RPMI8226 (cell line): ENCODE data around the gene UNC5B.

Experiments used
- DNase-seq: peaks from one replicate; pipeline ENCODE4 v3.0.0-alpha.2; 2015

The UNC5B gene

GRCh38 chr10:71325267-71325666, 112.9 kb downstream of the UNC5B start:
- DNase-seq: no peak

GRCh38 chr10:71326464-71326881, 114.1 kb downstream of the UNC5B start:
- DNase-seq: no peak

- DNase-seq: no peak
These were observed 118.5 kb downstream of the UNC5B start for GRCh38 chr10:71330789-71331404.

GRCh38 chr10:71331736-71332135, 119.4 kb downstream of the UNC5B start:
- DNase-seq: no peak

GRCh38 chr10:71332466-71332865, 120.1 kb downstream of the UNC5B start:
- no peak for DNase-seq

GRCh38 chr10:71333129-71333887, 120.9 kb downstream of the UNC5B start:
- no peak for DNase-seq

- no peak for DNase-seq
These were observed 121.9 kb downstream of the UNC5B start for GRCh38 chr10:71334221-71334791.

GRCh38 chr10:71335173-71335708, 122.9 kb downstream of the UNC5B start:
- DNase-seq: no peak

- DNase-seq: no peak
These were observed 124.3 kb downstream of the UNC5B start for GRCh38 chr10:71336632-71337031.

GRCh38 chr10:71337219-71337701, 124.9 kb downstream of the UNC5B start:
- no peak for DNase-seq

GRCh38 chr10:71338728-71339495, 126.5 kb downstream of the UNC5B start:
- no peak for DNase-seq

- no peak for DNase-seq
These were observed 127.6 kb downstream of the UNC5B start for GRCh38 chr10:71339796-71340589.

GRCh38 chr10:71342573-71343391, 130.4 kb downstream of the UNC5B start:
- DNase-seq: no peak

- DNase-seq: no peak
These were observed 131.0 kb downstream of the UNC5B start for GRCh38 chr10:71343392-71343773.

- no peak for DNase-seq
These were observed 132.0 kb downstream of the UNC5B start for GRCh38 chr10:71344154-71344925.

- DNase-seq: no peak
These were observed 132.7 kb downstream of the UNC5B start for GRCh38 chr10:71344993-71345480.

- no peak for DNase-seq
These were observed 133.3 kb downstream of the UNC5B start for GRCh38 chr10:71345694-71346093.

GRCh38 chr10:71346731-71347130, 134.4 kb downstream of the UNC5B start:
- DNase-seq: no peak

GRCh38 chr10:71347587-71348395, 135.4 kb downstream of the UNC5B start:
- no peak for DNase-seq
